CD4-positive, CD25-positive, alpha-beta regulatory T cell (primary cell): ENCODE measurements around the gene SH3BP4. TPM values are rescaled to one million over a fixed set of nuclear protein-coding genes. Genes with fewer than 3 reads are reported as not detected.
A peak's percentile ranks its signal among the peaks of the same experiment; 100 is the strongest.

Experiments used
- ATAC-seq, 2 donors: fragments of 150-1000 bp; cut with Tn5 transposase; one replicate each; pipeline ENCODE4 v1.10.0; 2021; ENCODE audit warnings: low read depth in 2 of 2, moderate number of reproducible peaks in 2 of 2, moderate library complexity in 1 of 2
- DNase-seq, 3 donors: peaks; one replicate each; pipeline versions ENCODE4 v3.0.0 to v3.0.0-alpha.2; 2012 to 2022; ENCODE audit warnings: mixed read lengths in 1 of 3
- H3K27ac ChIP-seq: one replicate; pipeline ENCODE4 v1.7.0; 2013; ENCODE audit warnings: mild to moderate bottlenecking, low read length; ENCODE audit not compliant: insufficient read depth, poor library complexity, severe bottlenecking
- H3K27me3 ChIP-seq: one replicate; pipeline ENCODE4 v1.7.0; 2013; ENCODE audit warnings: low read length; ENCODE audit not compliant: control insufficient read depth, insufficient read depth
- H3K36me3 ChIP-seq: one replicate; pipeline ENCODE4 v1.7.0; 2013; ENCODE audit warnings: mild to moderate bottlenecking, low read length, moderate library complexity; ENCODE audit not compliant: control insufficient read depth, insufficient read depth
- H3K4me1 ChIP-seq: 2 replicates; pipeline ENCODE4 v1.7.0; 2013; ENCODE audit warnings: mild to moderate bottlenecking, low read length; ENCODE audit not compliant: insufficient read depth, control insufficient read depth, poor library complexity, severe bottlenecking
- H3K4me3 ChIP-seq: one replicate; pipeline ENCODE4 v1.7.0; 2013; ENCODE audit warnings: low read depth, mild to moderate bottlenecking, low read length, moderate library complexity
- H3K9me3 ChIP-seq, 2 experiments: 1 replicate in 1 of 2; 2 replicates in 1 of 2; pipeline ENCODE4 v1.7.0; 2013; ENCODE audit warnings: low read length in 2 of 2, mild to moderate bottlenecking in 1 of 2, moderate library complexity in 1 of 2; ENCODE audit not compliant: control insufficient read depth in 2 of 2
- H3K27ac Mint-ChIP-seq, 3 donors: one replicate each; pipeline ENCODE4 v1.8.0; 2020 to 2022; ENCODE audit warnings: mild to moderate bottlenecking in 3 of 3, mixed read lengths in 3 of 3, moderate library complexity in 2 of 3
- H3K27me3 Mint-ChIP-seq: one replicate; pipeline ENCODE4 v1.8.0; 2022; ENCODE audit warnings: mild to moderate bottlenecking, mixed read lengths
- H3K36me3 Mint-ChIP-seq: one replicate; pipeline ENCODE4 v1.8.0; 2020; ENCODE audit warnings: mixed read lengths
- H3K4me1 Mint-ChIP-seq, 4 donors: one replicate each; pipeline ENCODE4 v1.8.0; 2020 to 2022; ENCODE audit warnings: mixed read lengths in 4 of 4, mild to moderate bottlenecking in 1 of 4
- H3K4me3 Mint-ChIP-seq, 4 donors: one replicate each; pipeline ENCODE4 v1.8.0; 2020 to 2022; ENCODE audit warnings: mild to moderate bottlenecking in 4 of 4, mixed read lengths in 4 of 4, moderate library complexity in 3 of 4
- H3K9me3 Mint-ChIP-seq, 7 donors: one replicate each; pipeline ENCODE4 v1.8.0; 2020 to 2022; ENCODE audit warnings: mixed read lengths in 7 of 7, mild to moderate bottlenecking in 3 of 7, moderate library complexity in 2 of 7
- polyA plus RNA-seq, 4 donors: library from polyadenylated mRNA; unstranded; fragments of 300-500 nt; fragmentation: Illumina TruSeq; gene quantifications; one replicate each; pipeline ENCODE4 v1.2.3, GENCODE V29; 2021
- total RNA-seq: library from RNA; stranded (reverse); gene quantifications from one replicate; pipeline ENCODE4 v1.2.3, GENCODE V29; 2022

Gene SH3BP4
- total and polyA plus RNA-seq, 5 donors from 2014 or later = 0.37 TPM; not detected in 4

DNA sequence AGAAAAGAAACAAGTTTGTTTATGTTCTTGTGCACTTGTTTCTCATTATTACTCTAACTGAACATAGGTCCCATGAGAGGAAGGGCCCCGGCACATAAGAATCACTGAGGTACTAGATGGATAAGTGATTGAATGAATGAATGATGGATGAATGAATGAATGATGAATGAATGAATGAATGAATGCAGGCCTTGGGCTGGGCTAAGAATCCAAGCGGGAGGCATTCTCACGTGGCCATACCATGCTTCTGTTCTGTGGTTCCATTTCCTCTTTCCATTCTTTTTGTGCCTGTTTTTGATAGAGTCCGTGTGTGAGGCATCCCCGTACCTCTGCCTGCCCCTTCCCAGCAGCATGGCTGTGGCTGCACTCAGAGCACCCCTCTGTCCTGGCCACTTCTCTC, 94.8 kb downstream of the SH3BP4 start:
- Mint-ChIP-seq H3K4me1 (peaks cover 0 to 15% (median 5%) of the 10 kb centered on the region in 4 donors), H3K4me3 (no peak overlapping the region), H3K27me3 (no peaks in the 10 kb centered on the region), H3K9me3 (peaks cover 0 to 2% (median 0%) of the 10 kb centered on the region in 7 donors), H3K36me3 (no peaks in the 10 kb centered on the region), H3K27ac (no peak overlapping the region)
- H3K4me1 ChIP-seq = no peaks in the 10 kb centered on the region
- no peak for DNase-seq
- no peaks in the 10 kb centered on the region for H3K36me3 ChIP-seq
- H3K27ac ChIP-seq = no peak overlapping the region
- ATAC-seq = no peak
- H3K4me3 ChIP-seq = no peak overlapping the region
- no peaks in the 10 kb centered on the region for H3K9me3 ChIP-seq
- no peaks in the 10 kb centered on the region for H3K27me3 ChIP-seq

DNA sequence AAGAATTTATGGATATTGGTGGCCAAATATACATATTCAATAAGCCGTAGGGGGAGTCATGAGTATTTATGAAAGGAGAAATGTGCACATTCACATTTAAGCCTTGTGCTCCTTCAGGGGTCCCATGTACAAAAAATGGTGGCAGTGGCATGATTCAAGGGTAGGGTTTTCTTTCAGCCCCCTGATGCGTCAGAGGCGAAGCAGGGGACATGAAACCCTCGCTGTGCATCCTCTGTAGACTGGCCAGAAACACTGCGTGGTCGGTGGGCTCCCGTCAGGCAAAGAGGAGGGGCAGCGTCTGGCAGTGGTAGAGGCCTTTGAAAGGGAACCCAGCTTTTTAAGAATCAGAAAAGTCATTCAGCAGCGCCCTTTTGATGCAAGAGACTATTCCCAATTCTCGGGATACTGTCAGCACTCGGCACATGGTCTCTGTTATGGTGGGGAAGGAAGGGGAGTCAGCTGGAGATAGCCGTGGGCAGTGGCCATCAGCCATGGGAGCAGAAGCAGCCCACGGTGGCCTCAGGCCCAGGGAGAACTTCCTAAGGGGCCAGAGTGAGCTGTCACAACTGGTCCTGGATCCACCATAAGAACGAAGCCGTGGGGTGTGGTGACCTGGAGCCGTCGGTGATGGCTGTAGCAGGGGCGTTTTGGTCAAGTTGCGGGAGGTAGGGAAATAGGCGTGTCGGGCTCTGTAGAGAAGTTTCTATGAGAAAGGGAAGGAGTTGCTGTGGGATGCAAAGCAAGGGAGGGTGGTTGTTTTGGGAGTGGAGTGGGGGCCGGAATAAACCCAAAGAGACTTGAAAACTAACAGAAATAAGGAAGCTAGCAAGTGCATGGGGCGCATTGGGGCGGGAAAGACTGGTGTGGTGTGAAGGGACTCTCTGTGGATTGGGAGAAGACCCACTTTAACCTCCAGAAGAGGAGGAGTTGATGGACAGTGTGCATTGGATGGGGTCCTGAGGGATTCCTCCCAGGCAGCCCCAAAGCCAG, 95.6 kb downstream of the SH3BP4 start:
- no peaks in the 10 kb centered on the region for H3K9me3 ChIP-seq
- Mint-ChIP-seq H3K27me3 (no peaks in the 10 kb centered on the region), H3K36me3 (no peaks in the 10 kb centered on the region), H3K4me3 (no peak overlapping the region), H3K9me3 (peaks cover 0 to 2% (median 0%) of the 10 kb centered on the region in 7 donors), H3K27ac (peak overlapping the region in 1 of 3 donors; percentile 85), H3K4me1 (peaks cover 0 to 15% (median 5%) of the 10 kb centered on the region in 4 donors)
- H3K4me3 ChIP-seq = no peak overlapping the region
- ATAC-seq = no peak
- H3K27me3 ChIP-seq = no peaks in the 10 kb centered on the region
- no peak for DNase-seq
- H3K36me3 ChIP-seq = no peaks in the 10 kb centered on the region
- no peak overlapping the region for H3K27ac ChIP-seq
- no peaks in the 10 kb centered on the region for H3K4me1 ChIP-seq

DNA sequence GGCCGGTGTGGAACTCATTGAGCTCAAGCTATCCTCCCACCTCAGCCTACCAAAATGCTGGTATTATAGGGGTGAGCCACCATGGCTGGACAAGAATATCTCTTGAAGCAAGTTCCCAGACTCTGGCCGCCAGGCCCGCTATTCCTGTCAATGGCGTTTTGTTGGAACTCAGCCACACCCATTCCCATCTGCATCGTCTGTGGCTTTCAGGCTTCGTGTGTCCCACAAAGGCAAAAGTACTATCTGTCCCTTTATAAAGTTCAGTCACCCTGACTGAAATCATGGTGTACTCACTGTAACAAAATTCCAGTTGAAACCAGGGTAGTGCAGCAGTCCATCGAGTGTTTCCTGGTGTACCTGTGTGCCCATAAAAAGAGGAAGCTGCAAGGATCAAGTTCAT, 96.7 kb downstream of the SH3BP4 start:
- H3K4me3 ChIP-seq = no peak overlapping the region

DNA sequence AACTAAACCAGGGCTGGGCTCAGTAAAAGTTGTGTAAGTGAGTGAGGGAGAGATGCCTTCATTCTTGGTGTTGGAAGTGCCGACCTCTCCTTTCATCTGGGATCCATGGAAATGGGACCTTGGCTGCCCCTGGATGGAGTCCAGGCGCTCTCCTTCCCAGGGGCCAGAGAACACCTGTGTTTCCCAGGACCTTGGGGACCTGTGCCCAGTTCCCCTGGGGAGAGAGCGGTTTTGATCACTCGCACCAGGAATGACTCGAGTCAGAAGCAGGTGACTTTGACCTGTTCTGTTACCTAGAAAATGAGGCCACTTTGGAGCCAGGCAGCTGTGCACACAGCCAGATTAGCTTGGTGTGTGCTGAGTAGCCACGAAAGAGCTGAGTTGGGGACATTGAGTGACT, 97.3 kb downstream of the SH3BP4 start:
- H3K4me3 ChIP-seq = no peak overlapping the region
- DNase-seq (no peak), ATAC-seq (no peak)
- no peaks in the 10 kb centered on the region for H3K4me1 ChIP-seq
- H3K4me1 Mint-ChIP-seq = peaks cover 0 to 15% (median 5%) of the 10 kb centered on the region in 4 donors
- no peak overlapping the region for H3K27ac ChIP-seq
- H3K9me3 Mint-ChIP-seq = peaks cover 0 to 4% (median 0%) of the 10 kb centered on the region in 7 donors
- no peaks in the 10 kb centered on the region for H3K9me3 ChIP-seq
- no peaks in the 10 kb centered on the region for H3K36me3 ChIP-seq
- H3K36me3 Mint-ChIP-seq = no peaks in the 10 kb centered on the region
- no peak overlapping the region for H3K4me3 Mint-ChIP-seq
- H3K27me3 Mint-ChIP-seq = no peaks in the 10 kb centered on the region
- H3K27me3 ChIP-seq = no peaks in the 10 kb centered on the region
- no peak overlapping the region for H3K27ac Mint-ChIP-seq

More for the DNA sequence above, 96.7 kb downstream of the SH3BP4 start:
- H3K4me3 Mint-ChIP-seq = no peak overlapping the region
- no peak overlapping the region for H3K27ac Mint-ChIP-seq
- no peaks in the 10 kb centered on the region for H3K27me3 ChIP-seq
- H3K36me3 Mint-ChIP-seq = no peaks in the 10 kb centered on the region
- H3K27ac ChIP-seq = no peak overlapping the region
- H3K27me3 Mint-ChIP-seq = no peaks in the 10 kb centered on the region
- DNase-seq = no peak
- no peaks in the 10 kb centered on the region for H3K36me3 ChIP-seq
- H3K9me3 ChIP-seq = no peaks in the 10 kb centered on the region
- peaks cover 0 to 15% (median 5%) of the 10 kb centered on the region in 4 donors for H3K4me1 Mint-ChIP-seq
- ATAC-seq = no peak
- H3K4me1 ChIP-seq = no peaks in the 10 kb centered on the region
- H3K9me3 Mint-ChIP-seq = peaks cover 0 to 4% (median 0%) of the 10 kb centered on the region in 7 donors

DNA sequence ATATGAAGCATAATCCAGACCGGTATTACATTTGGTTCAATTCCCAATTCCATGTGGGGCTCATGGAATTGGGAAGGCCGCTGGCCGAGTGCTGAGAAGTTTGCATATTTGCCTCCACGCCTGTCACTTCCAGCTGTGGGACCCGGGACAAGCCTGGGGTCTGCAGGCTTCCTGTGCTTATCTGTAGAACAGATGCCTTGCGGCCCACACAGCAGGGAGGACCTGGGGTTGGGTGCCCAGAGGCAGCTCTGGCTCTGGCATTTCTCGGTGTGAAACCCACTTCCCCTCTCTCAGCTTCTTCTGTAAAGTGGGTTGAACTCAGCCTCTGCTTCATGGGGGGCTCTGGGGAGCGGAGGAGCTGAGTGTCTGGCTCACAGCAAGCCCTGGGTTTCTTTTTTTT, 97.9 kb downstream of the SH3BP4 start:
- no peak overlapping the region for H3K4me3 ChIP-seq
- DNase-seq (no peak), ATAC-seq (no peak)
- H3K27ac ChIP-seq = no peak overlapping the region
- H3K4me1 ChIP-seq = no peaks in the 10 kb centered on the region
- H3K9me3 Mint-ChIP-seq = peaks cover 0 to 4% (median 0%) of the 10 kb centered on the region in 7 donors
- H3K9me3 ChIP-seq = no peaks in the 10 kb centered on the region
- H3K27ac Mint-ChIP-seq = no peak overlapping the region
- no peaks in the 10 kb centered on the region for H3K27me3 Mint-ChIP-seq
- H3K36me3 Mint-ChIP-seq = no peaks in the 10 kb centered on the region
- H3K27me3 ChIP-seq = no peaks in the 10 kb centered on the region
- no peak overlapping the region for H3K4me3 Mint-ChIP-seq
- H3K36me3 ChIP-seq = no peaks in the 10 kb centered on the region
- peaks cover 0 to 12% (median 5%) of the 10 kb centered on the region in 4 donors for H3K4me1 Mint-ChIP-seq

DNA sequence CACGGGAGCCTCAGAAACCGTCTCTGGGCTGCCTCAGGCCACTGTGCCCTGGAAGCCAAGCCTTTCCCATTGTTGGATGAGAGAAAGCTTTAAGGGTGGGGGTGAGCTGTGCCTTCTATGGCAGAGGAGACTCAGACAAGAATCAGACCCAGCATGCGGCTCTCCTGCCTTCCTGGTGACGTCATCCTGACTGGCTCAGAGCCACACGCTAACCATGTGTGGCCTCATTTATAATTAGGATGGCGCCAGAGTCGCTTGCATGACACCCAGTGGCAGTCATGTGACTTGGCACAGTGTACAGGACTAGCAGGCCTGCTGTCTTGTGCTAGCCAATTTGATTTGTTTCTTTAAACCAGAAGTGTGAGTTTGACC, 99.1 kb downstream of the SH3BP4 start:
- DNase-seq (no peak), ATAC-seq (peak; percentile 17 to 28)
- H3K36me3 ChIP-seq = no peaks in the 10 kb centered on the region
- Mint-ChIP-seq H3K9me3 (peaks cover 0 to 4% (median 0%) of the 10 kb centered on the region in 7 donors), H3K4me3 (no peak overlapping the region), H3K27me3 (no peaks in the 10 kb centered on the region), H3K36me3 (no peaks in the 10 kb centered on the region), H3K4me1 (peaks cover 0 to 2% (median 0%) of the 10 kb centered on the region in 4 donors), H3K27ac (no peak overlapping the region)
- H3K4me3 ChIP-seq = no peak overlapping the region
- H3K9me3 ChIP-seq = no peaks in the 10 kb centered on the region
- H3K27ac ChIP-seq = no peak overlapping the region
- no peaks in the 10 kb centered on the region for H3K27me3 ChIP-seq
- H3K4me1 ChIP-seq = no peaks in the 10 kb centered on the region

DNA sequence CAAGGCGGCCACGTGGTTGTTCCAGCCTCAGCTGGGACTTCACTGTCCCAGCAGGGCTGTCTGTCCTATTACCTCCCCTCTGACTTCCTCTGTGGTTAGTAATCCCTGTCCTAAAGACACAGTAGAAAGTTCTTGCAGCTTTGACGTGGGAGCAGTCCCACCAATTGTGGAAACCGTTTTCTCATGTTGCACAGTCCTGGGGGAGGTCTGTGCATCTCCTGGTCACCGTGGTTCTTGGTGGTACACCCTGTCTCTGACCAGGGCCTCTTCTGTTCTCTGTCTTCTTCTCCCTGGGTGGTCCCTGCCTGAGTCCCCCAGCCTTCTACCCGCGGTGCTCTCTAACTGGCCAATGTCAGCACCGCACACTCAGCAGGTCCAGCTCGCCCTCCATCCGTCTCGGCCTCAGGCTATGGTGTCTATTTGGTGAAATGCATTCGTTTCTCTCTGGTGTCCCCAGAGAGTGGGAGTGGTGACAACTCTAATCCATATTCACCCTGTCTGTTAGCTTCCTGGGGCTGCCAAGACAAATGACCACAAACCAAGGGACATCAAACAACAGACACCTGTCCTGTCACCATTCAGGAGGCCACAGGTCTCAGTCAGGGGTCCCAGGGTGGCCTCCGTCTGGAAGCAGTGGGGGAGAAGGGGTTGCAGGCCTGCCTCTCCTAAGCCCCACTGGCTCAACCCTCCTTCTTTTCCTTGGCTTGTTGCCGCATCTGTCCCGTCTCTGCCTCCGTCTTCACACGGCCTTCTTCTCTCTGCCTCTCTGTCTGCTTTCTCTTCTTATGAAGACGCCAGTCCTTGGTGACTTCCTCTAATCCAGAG, 99.8 kb downstream of the SH3BP4 start:
- Mint-ChIP-seq H3K27ac (no peak overlapping the region), H3K27me3 (no peaks in the 10 kb centered on the region), H3K4me3 (no peak overlapping the region), H3K9me3 (peaks cover 0 to 4% (median 0%) of the 10 kb centered on the region in 7 donors), H3K4me1 (no peaks in the 10 kb centered on the region), H3K36me3 (no peaks in the 10 kb centered on the region)
- no peaks in the 10 kb centered on the region for H3K36me3 ChIP-seq
- ATAC-seq (no peak), DNase-seq (no peak)
- H3K4me3 ChIP-seq = no peak overlapping the region
- no peaks in the 10 kb centered on the region for H3K9me3 ChIP-seq
- H3K4me1 ChIP-seq = no peaks in the 10 kb centered on the region
- H3K27ac ChIP-seq = no peak overlapping the region
- no peaks in the 10 kb centered on the region for H3K27me3 ChIP-seq
